HepG2 (cell line): ENCODE results near the gene TECPR1. TPM values are rescaled to one million over a fixed set of nuclear protein-coding genes. Genes with fewer than 3 reads are reported as not detected.

ENCODE experiments used
- AKAP8 ChIP-seq: sonication (generic); formaldehyde crosslinking; IDR thresholded peaks from 2 replicates; pipeline ENCODE4 v1.5.1; 2020; ENCODE audit warnings: mild to moderate bottlenecking, missing genetic modification reagents
- FOXP4 ChIP-seq: sonication (generic); formaldehyde crosslinking; IDR thresholded peaks from 2 replicates; pipeline ENCODE4 v1.4.0; 2020; ENCODE audit warnings: missing genetic modification reagents
- HNRNPH1 ChIP-seq: fragments of 200-400 bp; formaldehyde crosslinking; optimal IDR thresholded peaks from 2 replicates; pipeline ENCODE3; 2017; ENCODE audit warnings: mild to moderate bottlenecking, low read depth, low read length
- IKZF5 ChIP-seq: IDR thresholded peaks from 2 replicates; pipeline ENCODE4 v1.6.1; 2018; ENCODE audit warnings: missing genetic modification reagents, mild to moderate bottlenecking, missing compliant biosample characterization
- PCBP1 ChIP-seq: fragments of 200-400 bp; formaldehyde crosslinking; IDR thresholded peaks from 2 replicates; pipeline ENCODE4 v1.6.1; 2017; ENCODE audit warnings: mild to moderate bottlenecking, low read depth, low read length, borderline replicate concordance
- PHF5A ChIP-seq: IDR thresholded peaks from one replicate; pipeline ENCODE4 v1.6.1; 2018; ENCODE audit warnings: low read depth, missing genetic modification reagents; ENCODE audit not compliant: unreplicated experiment
- RCOR2 ChIP-seq: IDR thresholded peaks from 2 replicates; pipeline ENCODE4 v1.6.1; 2016; ENCODE audit warnings: missing biosample characterization, missing genetic modification reagents
- RORA ChIP-seq: sonication (generic); formaldehyde crosslinking; IDR thresholded peaks from 2 replicates; pipeline ENCODE4 v1.5.0; 2020; ENCODE audit warnings: mild to moderate bottlenecking, missing genetic modification reagents, moderate library complexity
- SMAD3 ChIP-seq: sonication (generic); formaldehyde crosslinking; IDR thresholded peaks from 2 replicates; pipeline ENCODE4 v1.4.0; 2020; ENCODE audit warnings: missing genetic modification reagents
- SRSF1 ChIP-seq: fragments of 200-400 bp; formaldehyde crosslinking; optimal IDR thresholded peaks from 2 replicates; pipeline ENCODE3; 2017; ENCODE audit warnings: mild to moderate bottlenecking, low read depth, low read length, moderate library complexity
- SRSF4 ChIP-seq: fragments of 200-400 bp; formaldehyde crosslinking; IDR thresholded peaks from one replicate; pipeline ENCODE4 v1.6.1; 2018; ENCODE audit warnings: mild to moderate bottlenecking, low read depth, low read length, moderate library complexity; ENCODE audit not compliant: poor library complexity, severe bottlenecking
- ZNF230 ChIP-seq: sonication (generic); formaldehyde crosslinking; IDR thresholded peaks from 2 replicates; pipeline ENCODE4 v1.4.0; 2020; ENCODE audit warnings: mild to moderate bottlenecking, missing genetic modification reagents
- ZNF317 ChIP-seq: sonication (generic); formaldehyde crosslinking; IDR thresholded peaks from 2 replicates; pipeline ENCODE4 v1.5.0; 2020; ENCODE audit warnings: mild to moderate bottlenecking, missing genetic modification reagents
- ZNF337 ChIP-seq: sonication (generic); formaldehyde crosslinking; IDR thresholded peaks from 2 replicates; pipeline ENCODE4 v1.5.1; 2020; ENCODE audit warnings: missing genetic modification reagents, low read depth, mild to moderate bottlenecking, borderline replicate concordance
- ZNF598 ChIP-seq: sonication (generic); formaldehyde crosslinking; IDR thresholded peaks from 2 replicates; pipeline ENCODE4 v1.5.1; 2020; ENCODE audit warnings: mild to moderate bottlenecking, missing genetic modification reagents, borderline replicate concordance
- ZSCAN12 ChIP-seq: sonication (generic); formaldehyde crosslinking; IDR thresholded peaks from 2 replicates; pipeline ENCODE4 v1.9.0; 2021; ENCODE audit warnings: mild to moderate bottlenecking, missing genetic modification reagents
- polyA plus RNA-seq, 8 experiments: library from polyadenylated mRNA; depleted of rRNA in 3 of 8; stranded (reverse) in 7 of 8; unstranded in 1 of 8; fragments of >200 nt; fragmentation: Illumina TruSeq in 4 of 8; extraction: Trizol in 4 of 8; gene quantifications; 2 replicates each; pipeline versions ENCODE4 v1.2.1 to v1.2.3, GENCODE V29; 2011 to 2016; ENCODE audit warnings: low read depth in 4 of 8, missing spikeins in 1 of 8, mixed read lengths in 1 of 8; ENCODE audit not compliant: insufficient read depth in 1 of 8
- total RNA-seq, 5 experiments: library from RNA; depleted of rRNA; stranded (reverse); fragments of >200 nt; fragmentation: Illumina TruSeq; extraction: Trizol; gene quantifications; 2 replicates each; pipeline ENCODE4 v1.2.3, GENCODE V29; 2016; ENCODE audit warnings: low read depth in 1 of 5
- TF ChIP-seq, protein P1 (sequence below): conservative IDR thresholded peaks from 2 replicates; pipeline ENCODE4 v1.6.1; 2018; ENCODE audit warnings: missing genetic modification reagents
- TF ChIP-seq, protein P2 (sequence below): sonication (generic); formaldehyde crosslinking; IDR thresholded peaks from 2 replicates; pipeline ENCODE4 v1.5.1; 2020; ENCODE audit warnings: mild to moderate bottlenecking, missing genetic modification reagents, moderate library complexity
- TF ChIP-seq, protein P3 (sequence below): sonication (generic); formaldehyde crosslinking; IDR thresholded peaks from 2 replicates; pipeline ENCODE4 v1.5.0; 2020; ENCODE audit warnings: missing genetic modification reagents

The TECPR1 gene
- total and polyA plus RNA-seq, 2 of the 13 experiments (the other 11 are each of a cell fraction or from before 2014, with no cell fraction given), result 2.3 to 6.3 TPM

GRCh38 chr7:98251601-98252424 is at the start of gene TECPR1 (continued):
- TF ChIP-seq IKZF5 (CRISPR knock-in tag) (peak; percentile 7; the same call in 1 of the 2 replicates), SMAD3 (CRISPR knock-in tag) (no peak), FOXP4 (no peak), AKAP8 (CRISPR knock-in tag) (no peak), PHF5A (no peak), RORA (CRISPR knock-in tag) (no peak), RCOR2 (CRISPR knock-in tag) (no peak), SRSF1 (peak; percentile 31), HNRNPH1 (no peak), ZNF598 (CRISPR knock-in tag) (peak; percentile 41; the same call in 1 of the 2 replicates), ZSCAN12 (no peak), SRSF4 (no peak), PCBP1 (no peak), ZNF337 (CRISPR knock-in tag) (0 out of 2 replicates have a peak, but pooled peaks have one; percentile 13), ZNF230 (CRISPR knock-in tag) (peak; percentile 40; the same call in 1 of the 2 replicates), ZNF317 (CRISPR knock-in tag) (0 out of 2 replicates have a peak, but pooled peaks have one; percentile 11)
- TF ChIP-seq, protein P1, sequence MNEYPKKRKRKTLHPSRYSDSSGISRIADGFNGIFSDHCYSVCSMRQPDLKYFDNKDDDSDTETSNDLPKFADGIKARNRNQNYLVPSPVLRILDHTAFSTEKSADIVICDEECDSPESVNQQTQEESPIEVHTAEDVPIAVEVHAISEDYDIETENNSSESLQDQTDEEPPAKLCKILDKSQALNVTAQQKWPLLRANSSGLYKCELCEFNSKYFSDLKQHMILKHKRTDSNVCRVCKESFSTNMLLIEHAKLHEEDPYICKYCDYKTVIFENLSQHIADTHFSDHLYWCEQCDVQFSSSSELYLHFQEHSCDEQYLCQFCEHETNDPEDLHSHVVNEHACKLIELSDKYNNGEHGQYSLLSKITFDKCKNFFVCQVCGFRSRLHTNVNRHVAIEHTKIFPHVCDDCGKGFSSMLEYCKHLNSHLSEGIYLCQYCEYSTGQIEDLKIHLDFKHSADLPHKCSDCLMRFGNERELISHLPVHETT (CRISPR knock-in tag), result peak; percentile 94
- TF ChIP-seq, protein P2, sequence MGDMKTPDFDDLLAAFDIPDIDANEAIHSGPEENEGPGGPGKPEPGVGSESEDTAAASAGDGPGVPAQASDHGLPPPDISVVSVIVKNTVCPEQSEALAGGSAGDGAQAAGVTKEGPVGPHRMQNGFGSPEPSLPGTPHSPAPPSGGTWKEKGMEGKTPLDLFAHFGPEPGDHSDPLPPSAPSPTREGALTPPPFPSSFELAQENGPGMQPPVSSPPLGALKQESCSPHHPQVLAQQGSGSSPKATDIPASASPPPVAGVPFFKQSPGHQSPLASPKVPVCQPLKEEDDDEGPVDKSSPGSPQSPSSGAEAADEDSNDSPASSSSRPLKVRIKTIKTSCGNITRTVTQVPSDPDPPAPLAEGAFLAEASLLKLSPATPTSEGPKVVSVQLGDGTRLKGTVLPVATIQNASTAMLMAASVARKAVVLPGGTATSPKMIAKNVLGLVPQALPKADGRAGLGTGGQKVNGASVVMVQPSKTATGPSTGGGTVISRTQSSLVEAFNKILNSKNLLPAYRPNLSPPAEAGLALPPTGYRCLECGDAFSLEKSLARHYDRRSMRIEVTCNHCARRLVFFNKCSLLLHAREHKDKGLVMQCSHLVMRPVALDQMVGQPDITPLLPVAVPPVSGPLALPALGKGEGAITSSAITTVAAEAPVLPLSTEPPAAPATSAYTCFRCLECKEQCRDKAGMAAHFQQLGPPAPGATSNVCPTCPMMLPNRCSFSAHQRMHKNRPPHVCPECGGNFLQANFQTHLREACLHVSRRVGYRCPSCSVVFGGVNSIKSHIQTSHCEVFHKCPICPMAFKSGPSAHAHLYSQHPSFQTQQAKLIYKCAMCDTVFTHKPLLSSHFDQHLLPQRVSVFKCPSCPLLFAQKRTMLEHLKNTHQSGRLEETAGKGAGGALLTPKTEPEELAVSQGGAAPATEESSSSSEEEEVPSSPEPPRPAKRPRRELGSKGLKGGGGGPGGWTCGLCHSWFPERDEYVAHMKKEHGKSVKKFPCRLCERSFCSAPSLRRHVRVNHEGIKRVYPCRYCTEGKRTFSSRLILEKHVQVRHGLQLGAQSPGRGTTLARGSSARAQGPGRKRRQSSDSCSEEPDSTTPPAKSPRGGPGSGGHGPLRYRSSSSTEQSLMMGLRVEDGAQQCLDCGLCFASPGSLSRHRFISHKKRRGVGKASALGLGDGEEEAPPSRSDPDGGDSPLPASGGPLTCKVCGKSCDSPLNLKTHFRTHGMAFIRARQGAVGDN (CRISPR knock-in tag), result peak; percentile 89
- TF ChIP-seq, protein P3, sequence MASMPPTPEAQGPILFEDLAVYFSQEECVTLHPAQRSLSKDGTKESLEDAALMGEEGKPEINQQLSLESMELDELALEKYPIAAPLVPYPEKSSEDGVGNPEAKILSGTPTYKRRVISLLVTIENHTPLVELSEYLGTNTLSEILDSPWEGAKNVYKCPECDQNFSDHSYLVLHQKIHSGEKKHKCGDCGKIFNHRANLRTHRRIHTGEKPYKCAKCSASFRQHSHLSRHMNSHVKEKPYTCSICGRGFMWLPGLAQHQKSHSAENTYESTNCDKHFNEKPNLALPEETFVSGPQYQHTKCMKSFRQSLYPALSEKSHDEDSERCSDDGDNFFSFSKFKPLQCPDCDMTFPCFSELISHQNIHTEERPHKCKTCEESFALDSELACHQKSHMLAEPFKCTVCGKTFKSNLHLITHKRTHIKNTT (CRISPR knock-in tag), result 0 out of 2 replicates have a peak, but pooled peaks have one; percentile 38
